Body of pancreas (tissue), 4 donors: ENCODE data around the gene SLC32A1.

Experiments
- CTCF ChIP-seq, 7 experiments: fragments of 450-650 bp in 4 of 7; fragments of 200-600 bp in 3 of 7; sonication (generic) in 3 of 7; IDR thresholded peaks; one replicate each; pipeline ENCODE4 v1.5.1; 2016 to 2019; ENCODE audit warnings: antibody characterized with exemption in 7 of 7
- POLR2A ChIP-seq, 3 donors: fragments of 450-650 bp; IDR thresholded peaks; one replicate each; pipeline ENCODE4 v1.6.1; 2016; ENCODE audit warnings: antibody characterized with exemption in 3 of 3, mild to moderate bottlenecking in 2 of 3

GRCh38 chr20:38697306-38697705, 27.0 kb upstream of the SLC32A1 start:
- TF ChIP-seq CTCF (IDR thresholded peaks at IDR 0.05) (no peak), POLR2A (IDR thresholded peaks at IDR 0.05) (no peak)
